ENCODE data around the gene PTH. TPM values are rescaled to one million over a fixed set of nuclear protein-coding genes. Genes with fewer than 3 reads are reported as not detected.

The PTH gene
- total RNA-seq, 1 experiment from 2014 or later: not detected

- no peaks in the 10 kb centered on the region for H3K9me3 Mint-ChIP-seq
- H3K27me3 ChIP-seq (ENCODE audit: insufficient read depth, low read length): no peaks in the 10 kb centered on the region
- no peak overlapping the region for H2BK15ac ChIP-seq (ENCODE audit: low read depth, low read length)
- no peaks in the 10 kb centered on the region for H3K9me3 ChIP-seq (ENCODE audit: control insufficient read depth, low read depth, low read length)
- H3K79me2 ChIP-seq (ENCODE audit: insufficient read depth, low read length): no peaks in the 10 kb centered on the region; the same call in 1 of the 2 replicates
- H3K27ac ChIP-seq (ENCODE audit: insufficient read length, low read depth, low read length): no peak overlapping the region
- peaks cover 7% of the 10 kb centered on the region for H3K23me2 ChIP-seq (ENCODE audit: insufficient read length, low read depth, low read length, poor library complexity, severe bottlenecking)
- no peaks in the 10 kb centered on the region; the same call in 1 of the 2 replicates for H3K4me1 ChIP-seq (ENCODE audit: insufficient read depth, low read length)
- no peak overlapping the region for H2BK5ac ChIP-seq (ENCODE audit: insufficient read length, low read length)
- no peak overlapping the region for H4K8ac ChIP-seq (replicated peaks; ENCODE audit: insufficient read length, low read depth, low read length)
- H2AFZ ChIP-seq (ENCODE audit: low read length): no peak overlapping the region
- no peak overlapping the region for H3K23ac ChIP-seq (ENCODE audit: insufficient read length, low read depth, low read length)
- no peak overlapping the region for H3K4me2 ChIP-seq (ENCODE audit: insufficient read depth, insufficient read length, low read length)
- H3K79me1 ChIP-seq (ENCODE audit: insufficient read depth, low read depth, low read length, poor library complexity, severe bottlenecking): no peaks in the 10 kb centered on the region
- no CpG with 5 or more reads among the region's 3 CpGs for WGBS (ENCODE audit: extremely low coverage, insufficient read length, low lambda C conversion rate)
- no peak overlapping the region for H2AK5ac ChIP-seq (ENCODE audit: insufficient read length, low read length)
- no peaks in the 10 kb centered on the region for H4K20me1 ChIP-seq (ENCODE audit: control insufficient read depth, insufficient read depth, insufficient read length)
- DNase-seq: no peak
- no peak overlapping the region for H4K91ac ChIP-seq (ENCODE audit: insufficient read length, low read depth, low read length)
- no peak for TF ChIP-seq CTCF (conservative IDR thresholded peaks at IDR 0.05)
- no peak overlapping the region for H3K27ac Mint-ChIP-seq
- H4K5ac ChIP-seq (ENCODE audit: insufficient read length, low read depth, low read length): no peak overlapping the region
- no peaks in the 10 kb centered on the region for H3K36me3 Mint-ChIP-seq (ENCODE audit: insufficient read depth in 1 of 3, low read depth in 3 of 3)
- no peak overlapping the region for H3T11ph ChIP-seq (ENCODE audit: low read length)
- H2BK120ac ChIP-seq (ENCODE audit: low read depth, low read length, poor library complexity, severe bottlenecking): no peak overlapping the region
- H3K27me3 Mint-ChIP-seq (ENCODE audit: low read depth): no peaks in the 10 kb centered on the region; the same call in 1 of the 2 replicates
- H3K4me3 Mint-ChIP-seq: peak overlapping the region in 1 of 2 experiments; percentile 98; a peak in 2 of 5 replicates
- H3K9ac ChIP-seq (ENCODE audit: extremely low read depth, insufficient read length, low read length): no peak overlapping the region
- no peak overlapping the region for H3K4ac ChIP-seq (ENCODE audit: low read depth, low read length)
- no peak overlapping the region for H3K18ac ChIP-seq (ENCODE audit: insufficient read length, low read depth, low read length)
- no peak overlapping the region for H2BK12ac ChIP-seq (ENCODE audit: insufficient read length, low read depth, low read length)
- peaks cover 15 to 19% of the 10 kb centered on the region in 2 experiments for H3K4me1 Mint-ChIP-seq
- no peak overlapping the region for H3K56ac ChIP-seq (ENCODE audit: insufficient read length, low read depth, low read length)
- no peak overlapping the region for H3K14ac ChIP-seq (ENCODE audit: insufficient read depth, low read length)
- H2BK20ac ChIP-seq (ENCODE audit: low read depth, low read length, poor library complexity, severe bottlenecking): no peak overlapping the region
Measured at GRCh38 chr11:13461291-13461690, 34.5 kb downstream of the PTH start.
